NCI-H1048 (cell line): ENCODE data around the gene LCA5.
"Not testable (repeated sequence)": the region's sequence is repeated elsewhere in the genome, so short reads cannot be mapped to it uniquely, and the experiment has no call there.

Experiments
- DNase-seq: peaks from one replicate; lab custom pipeline; 2025; lab: John Stamatoyannopoulos, UW

The LCA5 gene

DNA sequence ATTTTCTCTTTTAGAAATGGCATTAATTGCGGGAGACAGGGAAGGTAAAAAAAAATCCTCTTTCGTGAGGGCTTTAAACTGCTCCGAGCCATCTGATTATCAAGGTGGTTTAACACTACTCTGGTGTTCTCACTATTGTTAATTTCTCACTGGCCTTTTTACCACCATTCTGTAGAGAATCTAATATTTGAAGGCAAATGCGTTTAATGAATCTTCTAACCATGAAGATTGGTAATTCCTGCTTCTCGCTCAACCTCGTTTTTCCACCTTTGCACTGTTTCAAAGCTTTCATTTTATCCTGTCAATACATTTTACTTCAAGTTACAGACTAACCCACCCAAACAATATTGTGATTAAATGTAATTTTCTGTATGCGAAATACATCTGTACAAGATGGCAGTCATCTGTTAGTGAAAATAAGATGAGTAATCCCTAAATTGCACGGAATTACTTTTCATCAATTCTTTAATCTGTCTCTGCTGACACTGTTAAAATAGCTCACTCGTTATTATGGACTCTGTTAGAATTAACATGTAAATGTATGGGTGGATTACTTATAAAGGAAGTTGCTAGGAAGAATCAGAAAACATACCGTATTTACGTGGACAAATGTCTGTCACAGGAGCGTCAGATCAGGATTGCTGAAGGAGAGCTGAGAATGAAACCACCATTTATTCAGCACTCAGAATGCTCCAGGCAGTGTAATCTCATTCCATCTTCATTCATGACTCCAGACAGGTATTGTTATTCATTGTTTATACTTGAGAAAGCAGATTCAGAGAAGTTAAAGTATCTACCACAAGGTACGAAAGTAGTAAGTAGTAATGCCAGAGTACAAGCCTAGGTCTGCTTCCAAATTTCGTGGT is 1.1 kb upstream of the LCA5 start:
- DNase-seq: no peak

- no peak for DNase-seq
Measured at GRCh38 chr6:79536585-79536953, 661 bp downstream of the LCA5 start.

GRCh38 chr6:79529567-79529966 is 7.7 kb downstream of the LCA5 start:
- not testable (repeated sequence) for DNase-seq

DNA sequence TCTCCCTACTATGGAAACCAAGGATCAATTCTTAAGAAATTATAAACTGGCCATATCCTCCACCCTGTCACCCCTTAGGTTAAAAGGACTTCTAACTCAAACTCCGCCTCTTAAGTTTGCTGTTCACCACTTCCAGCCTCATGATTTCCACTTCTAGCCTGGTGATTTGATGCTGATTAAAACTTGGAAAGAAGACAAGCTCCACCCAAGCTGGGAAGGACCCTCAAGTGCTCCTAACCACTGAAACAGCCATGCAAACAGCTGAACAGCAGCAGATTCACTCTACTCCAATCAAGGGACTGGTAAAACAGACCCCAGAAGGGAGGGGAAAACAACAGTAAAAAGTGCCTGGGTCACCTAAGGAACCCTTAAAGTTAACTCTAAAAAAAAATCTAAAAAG is 10.3 kb downstream of the LCA5 start:
- DNase-seq: no peak

- DNase-seq: no peak
Measured at GRCh38 chr6:79525272-79526100, 11.7 kb downstream of the LCA5 start.

GRCh38 chr6:79524065-79524464 is 13.2 kb downstream of the LCA5 start:
- DNase-seq: no peak

DNA sequence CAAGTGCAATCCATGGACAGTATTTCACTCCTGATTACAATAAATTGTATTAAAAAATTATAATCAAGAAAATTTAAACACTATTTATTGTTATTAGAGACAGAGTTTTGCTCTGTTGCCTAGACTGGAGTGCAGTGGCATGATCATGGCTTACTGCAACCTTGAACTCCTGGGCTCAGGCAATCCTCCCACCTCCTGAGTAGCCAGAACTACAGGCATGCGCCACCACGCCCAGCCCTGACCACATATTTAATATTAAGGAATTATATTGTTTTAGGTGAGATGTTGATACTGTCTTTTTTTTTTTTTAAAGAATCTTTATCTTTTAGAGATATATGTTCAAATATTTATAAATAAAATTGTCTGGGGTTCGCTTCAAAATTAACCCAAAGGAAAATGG is 14.6 kb downstream of the LCA5 start:
- no peak for DNase-seq

- no peak for DNase-seq
Measured at GRCh38 chr6:79520534-79520933, 16.7 kb downstream of the LCA5 start.

DNA sequence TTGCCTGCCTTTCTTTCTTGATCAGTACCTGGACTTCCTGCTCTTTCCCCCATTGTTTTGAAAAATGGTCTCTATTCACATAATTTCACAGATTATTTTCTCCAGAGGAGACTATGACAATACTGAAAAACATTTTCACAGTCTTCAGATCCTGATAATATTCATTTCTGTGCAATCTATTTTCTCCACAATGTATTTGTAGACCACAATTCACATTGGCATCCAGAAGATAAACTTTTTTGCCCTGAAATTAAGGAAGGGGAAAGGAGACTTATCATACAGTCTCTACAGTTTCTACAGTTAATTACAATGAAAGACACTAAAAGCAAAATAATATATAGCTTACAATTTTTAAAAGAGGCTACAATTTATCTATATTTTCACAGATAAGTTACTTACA is 18.4 kb downstream of the LCA5 start:
- DNase-seq: no peak

- DNase-seq: no peak
Measured at GRCh38 chr6:79515436-79515835, 21.8 kb downstream of the LCA5 start.

GRCh38 chr6:79513111-79513510 is 24.1 kb downstream of the LCA5 start:
- DNase-seq: no peak

DNA sequence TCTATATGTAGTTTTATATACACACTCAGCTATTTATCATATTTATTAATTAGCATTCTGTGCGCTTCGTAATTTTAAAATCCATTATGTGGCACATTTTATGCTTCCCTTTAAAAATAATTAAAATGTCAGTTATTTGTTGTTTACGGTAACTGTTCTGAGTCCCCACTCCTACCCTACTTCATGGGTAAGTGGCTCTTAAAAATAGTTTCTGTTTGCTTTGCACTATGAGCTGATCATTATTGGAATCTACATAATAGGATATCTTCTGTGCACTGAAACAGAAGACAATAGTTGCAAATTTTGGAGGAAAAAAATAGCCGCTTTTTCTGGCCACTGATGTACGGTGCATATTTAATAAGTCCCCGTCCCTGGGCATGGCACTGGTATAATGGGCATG is 25.2 kb downstream of the LCA5 start:
- no peak for DNase-seq

DNA sequence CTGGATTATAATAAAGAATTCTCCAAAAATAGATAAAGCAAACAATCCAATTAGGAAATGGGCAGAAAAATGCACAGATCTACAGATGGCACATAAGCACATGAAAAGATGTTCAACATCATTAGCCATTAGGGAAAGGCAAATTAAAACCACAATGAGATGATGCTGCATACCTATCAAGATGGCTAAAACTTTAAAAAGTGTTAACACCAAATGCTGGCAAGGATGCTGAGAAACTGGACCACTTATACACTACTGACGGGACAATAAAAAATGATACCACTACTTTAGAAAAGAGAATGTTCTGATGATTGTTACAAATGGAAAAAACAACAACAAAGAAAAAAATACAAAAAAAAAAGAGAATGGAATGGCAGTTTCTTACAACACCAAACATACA is 26.5 kb downstream of the LCA5 start:
- no peak for DNase-seq

DNA sequence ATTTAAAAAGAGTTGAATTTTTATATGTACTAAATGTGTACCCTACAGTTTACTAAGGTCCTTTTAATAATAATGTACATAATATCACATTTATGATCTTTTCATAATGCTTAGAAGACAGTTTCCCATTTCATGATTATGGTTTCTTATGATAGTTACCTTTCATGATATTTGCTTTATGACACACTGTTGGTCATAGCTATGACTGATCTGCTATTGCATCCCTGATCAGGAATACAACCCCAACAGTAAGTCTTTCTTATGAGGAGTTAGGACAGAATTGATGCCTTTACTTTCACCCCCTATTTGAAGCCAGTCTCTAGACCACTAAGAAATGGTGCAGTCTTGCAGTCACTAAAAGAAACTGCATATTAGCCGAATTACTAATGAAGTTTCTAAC is 31.0 kb downstream of the LCA5 start:
- DNase-seq: no peak

DNA sequence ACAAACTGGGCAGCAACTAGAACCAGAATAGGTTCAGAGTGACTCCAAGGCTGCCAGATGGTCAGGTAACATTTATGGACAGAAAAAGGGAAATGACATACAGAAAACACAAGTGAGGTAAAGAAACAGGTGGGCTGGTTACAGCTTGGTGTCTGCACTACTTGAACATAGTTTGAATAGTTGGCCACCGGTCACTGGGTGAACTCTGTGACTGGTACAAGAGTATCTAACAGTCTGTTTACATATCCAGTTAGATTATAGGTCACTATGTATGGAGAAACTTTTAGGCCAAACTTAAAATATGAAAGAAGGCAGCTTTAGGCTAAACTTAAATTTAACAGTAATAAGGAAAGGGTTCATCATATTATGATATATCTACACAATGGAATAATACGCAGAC is 32.9 kb downstream of the LCA5 start:
- no peak for DNase-seq

DNA sequence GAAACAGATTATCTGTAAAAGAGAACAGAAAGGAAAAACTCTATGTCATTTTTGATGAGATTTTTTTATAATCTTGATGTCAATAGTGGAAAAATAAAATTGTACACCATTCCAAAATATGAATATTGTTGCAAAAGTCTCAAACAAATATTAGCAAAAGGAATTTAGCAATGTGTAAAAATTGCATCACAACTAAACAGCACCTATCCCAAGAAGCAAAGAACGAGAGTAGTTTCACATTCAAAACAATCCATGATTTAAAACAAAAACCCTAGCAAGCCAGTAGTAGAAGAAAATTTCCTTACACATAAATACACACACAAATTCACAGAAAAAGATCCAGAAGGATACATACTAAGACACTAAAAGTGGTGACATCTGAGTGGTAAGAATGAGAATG is 38.4 kb downstream of the LCA5 start:
- DNase-seq: no peak

DNA sequence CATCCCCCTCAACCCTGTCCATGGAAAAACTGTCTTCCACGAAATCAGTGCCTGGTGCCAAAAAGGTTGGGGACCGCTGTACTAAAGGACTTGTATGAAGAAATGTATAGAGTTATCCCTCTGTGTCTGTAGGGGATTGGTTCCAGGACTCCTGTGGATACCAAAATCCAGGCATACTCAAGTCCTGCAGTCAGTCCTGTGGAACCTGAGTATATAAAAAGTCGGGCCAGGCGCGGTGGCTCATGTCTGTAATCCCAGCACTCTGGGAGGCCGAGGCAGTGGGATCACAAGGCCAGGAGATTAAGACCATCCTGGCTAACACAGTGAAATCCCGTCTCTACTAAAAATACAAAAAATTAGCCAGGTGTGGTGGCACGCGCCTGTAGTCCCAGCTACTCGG is 42.0 kb downstream of the LCA5 start:
- DNase-seq: no peak

GRCh38 chr6:79494841-79495240 is 42.4 kb downstream of the LCA5 start:
- DNase-seq: no peak

DNA sequence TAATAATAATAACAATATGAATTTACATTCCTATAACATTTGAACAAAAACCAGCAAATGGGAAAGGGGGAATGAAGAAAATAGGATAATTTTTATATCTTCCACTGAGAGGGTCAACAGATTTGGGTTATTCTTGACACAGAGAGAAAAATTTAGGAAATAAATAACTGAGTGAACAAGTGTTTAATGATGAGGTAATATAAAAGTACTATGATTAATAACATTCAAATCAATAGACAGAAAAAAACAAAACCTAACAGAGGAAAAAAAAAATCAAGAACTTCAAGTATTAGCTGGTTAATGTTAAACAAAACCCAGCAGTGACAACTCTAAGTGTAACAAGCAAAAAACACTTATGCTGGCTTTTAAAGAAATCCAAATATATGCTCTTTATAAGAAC is 66.5 kb downstream of the LCA5 start:
- DNase-seq: no peak

- no peak for DNase-seq
Measured at GRCh38 chr6:79469376-79470246, 67.6 kb downstream of the LCA5 start.

- DNase-seq: no peak
Measured at GRCh38 chr6:79468587-79468986, 68.6 kb downstream of the LCA5 start.

- no peak for DNase-seq
Measured at GRCh38 chr6:79468116-79468515, 69.1 kb downstream of the LCA5 start.
